ENCODE data around the gene ETV5. TPM values are rescaled to one million over a fixed set of nuclear protein-coding genes. Genes with fewer than 3 reads are reported as not detected.

ETV5 gene
- total and polyA plus RNA-seq, 10 of the 15 experiments (the other 5 are each of a cell fraction or from before 2014, with no cell fraction given), result 5.0 to 18.4 (median 7.4) TPM

GRCh38 chr3:185999221-185999620, 109.7 kb downstream of the ETV5 start (continued):
- no peak for TF ChIP-seq ZNF592 (IDR thresholded peaks at IDR 0.05)
- TF ChIP-seq EP300 (IDR thresholded peaks at IDR 0.05; ENCODE audit: borderline replicate concordance in 1 of 2, control insufficient read depth in 1 of 2, low read depth in 2 of 2, low read length in 2 of 2), result no peak
- TF ChIP-seq, protein P1, sequence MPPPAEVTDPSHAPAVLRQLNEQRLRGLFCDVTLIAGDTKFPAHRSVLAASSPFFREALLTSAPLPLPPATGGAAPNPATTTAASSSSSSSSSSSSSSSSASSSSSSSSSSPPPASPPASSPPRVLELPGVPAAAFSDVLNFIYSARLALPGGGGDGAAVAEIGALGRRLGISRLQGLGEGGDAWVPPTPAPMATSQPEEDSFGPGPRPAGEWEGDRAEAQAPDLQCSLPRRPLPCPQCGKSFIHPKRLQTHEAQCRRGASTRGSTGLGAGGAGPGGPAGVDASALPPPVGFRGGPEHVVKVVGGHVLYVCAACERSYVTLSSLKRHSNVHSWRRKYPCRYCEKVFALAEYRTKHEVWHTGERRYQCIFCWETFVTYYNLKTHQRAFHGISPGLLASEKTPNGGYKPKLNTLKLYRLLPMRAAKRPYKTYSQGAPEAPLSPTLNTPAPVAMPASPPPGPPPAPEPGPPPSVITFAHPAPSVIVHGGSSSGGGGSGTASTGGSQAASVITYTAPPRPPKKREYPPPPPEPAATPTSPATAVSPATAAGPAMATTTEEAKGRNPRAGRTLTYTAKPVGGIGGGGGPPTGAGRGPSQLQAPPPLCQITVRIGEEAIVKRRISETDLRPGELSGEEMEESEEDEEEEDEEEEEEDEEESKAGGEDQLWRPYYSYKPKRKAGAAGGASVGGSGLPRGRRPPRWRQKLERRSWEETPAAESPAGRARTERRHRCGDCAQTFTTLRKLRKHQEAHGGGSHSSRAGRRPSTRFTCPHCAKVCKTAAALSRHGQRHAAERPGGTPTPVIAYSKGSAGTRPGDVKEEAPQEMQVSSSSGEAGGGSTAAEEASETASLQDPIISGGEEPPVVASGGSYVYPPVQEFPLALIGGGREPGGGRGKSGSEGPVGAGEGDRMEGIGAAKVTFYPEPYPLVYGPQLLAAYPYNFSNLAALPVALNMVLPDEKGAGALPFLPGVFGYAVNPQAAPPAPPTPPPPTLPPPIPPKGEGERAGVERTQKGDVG (CRISPR knock-in tag; IDR thresholded peaks at IDR 0.05), result no peak
- no peak for TF ChIP-seq JUND (IDR thresholded peaks at IDR 0.05; ENCODE audit: low read depth, low read length)
- TF ChIP-seq PKNOX1 (IDR thresholded peaks at IDR 0.05), result no peak
- no peak for TF ChIP-seq ZNF274 (IDR thresholded peaks at IDR 0.05; ENCODE audit: insufficient read depth, insufficient read length)
- no peak for TF ChIP-seq WRNIP1 (IDR thresholded peaks at IDR 0.05; ENCODE audit: borderline replicate concordance, low read depth, low read length)
- no peak for TF ChIP-seq RELB (IDR thresholded peaks at IDR 0.05; ENCODE audit: low read depth)
- TF ChIP-seq NR2F1 (conservative IDR thresholded peaks at IDR 0.05), result no peak
- no peak for TF ChIP-seq NFYB (IDR thresholded peaks at IDR 0.05; ENCODE audit: insufficient read depth, low read depth, low read length)

Measured in GM12878 (cell line).